ENCODE measurements around the gene PLEKHA4. TPM values are rescaled to one million over a fixed set of nuclear protein-coding genes. Genes with fewer than 3 reads are reported as not detected.
"Not testable (repeated sequence)": the region's sequence is repeated elsewhere in the genome, so short reads cannot be mapped to it uniquely, and the experiment has no call there.

PLEKHA4 gene
- total RNA-seq, 1 donor from 2014 or later = 9.4 TPM

DNA sequence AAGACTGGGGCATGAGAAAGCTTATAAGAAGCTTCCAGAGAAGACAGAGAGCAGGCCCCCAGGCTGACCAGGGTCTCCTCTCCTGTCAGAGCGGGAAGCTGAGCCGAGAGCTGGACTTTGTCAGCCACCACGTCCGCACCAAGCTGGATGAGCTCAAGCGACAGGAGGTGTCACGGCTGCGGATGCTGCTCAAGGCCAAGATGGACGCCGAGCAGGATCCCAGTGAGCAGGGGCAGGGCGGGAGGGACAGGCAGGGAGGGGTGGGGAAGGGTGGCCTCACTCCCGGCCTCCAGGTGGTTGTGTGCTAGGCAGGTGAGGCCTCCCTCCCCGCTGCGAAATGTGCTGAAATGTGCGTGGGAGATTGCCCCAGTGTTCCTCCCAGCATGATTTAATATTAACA, 37.2 kb upstream of the PLEKHA4 start:
- H3K9me3 Mint-ChIP-seq (ENCODE audit: unreplicated experiment) = peaks cover 3% of the 10 kb centered on the region
- no peak overlapping the region for H3K27ac Mint-ChIP-seq (ENCODE audit: unreplicated experiment)
- peaks cover 5% of the 10 kb centered on the region for H3K4me1 Mint-ChIP-seq (ENCODE audit: low read depth, unreplicated experiment)
- no peak for DNase-seq
- H3K4me3 Mint-ChIP-seq (ENCODE audit: unreplicated experiment) = no peak overlapping the region
- TF ChIP-seq, protein P1, sequence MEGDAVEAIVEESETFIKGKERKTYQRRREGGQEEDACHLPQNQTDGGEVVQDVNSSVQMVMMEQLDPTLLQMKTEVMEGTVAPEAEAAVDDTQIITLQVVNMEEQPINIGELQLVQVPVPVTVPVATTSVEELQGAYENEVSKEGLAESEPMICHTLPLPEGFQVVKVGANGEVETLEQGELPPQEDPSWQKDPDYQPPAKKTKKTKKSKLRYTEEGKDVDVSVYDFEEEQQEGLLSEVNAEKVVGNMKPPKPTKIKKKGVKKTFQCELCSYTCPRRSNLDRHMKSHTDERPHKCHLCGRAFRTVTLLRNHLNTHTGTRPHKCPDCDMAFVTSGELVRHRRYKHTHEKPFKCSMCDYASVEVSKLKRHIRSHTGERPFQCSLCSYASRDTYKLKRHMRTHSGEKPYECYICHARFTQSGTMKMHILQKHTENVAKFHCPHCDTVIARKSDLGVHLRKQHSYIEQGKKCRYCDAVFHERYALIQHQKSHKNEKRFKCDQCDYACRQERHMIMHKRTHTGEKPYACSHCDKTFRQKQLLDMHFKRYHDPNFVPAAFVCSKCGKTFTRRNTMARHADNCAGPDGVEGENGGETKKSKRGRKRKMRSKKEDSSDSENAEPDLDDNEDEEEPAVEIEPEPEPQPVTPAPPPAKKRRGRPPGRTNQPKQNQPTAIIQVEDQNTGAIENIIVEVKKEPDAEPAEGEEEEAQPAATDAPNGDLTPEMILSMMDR (IDR thresholded peaks at IDR 0.05; ENCODE audit: partially characterized antibody, unreplicated experiment) = no peak
- peaks cover 1% of the 10 kb centered on the region for H3K27me3 Mint-ChIP-seq (ENCODE audit: unreplicated experiment)
- H3K36me3 Mint-ChIP-seq (ENCODE audit: unreplicated experiment) = no peaks in the 10 kb centered on the region

GRCh38 chr19:48903788-48904187, 35.4 kb upstream of the PLEKHA4 start:
- DNase-seq; H3K27ac Mint-ChIP-seq (ENCODE audit: unreplicated experiment); H3K4me3 Mint-ChIP-seq (ENCODE audit: unreplicated experiment); H3K4me1 Mint-ChIP-seq (ENCODE audit: low read depth, unreplicated experiment); H3K9me3 Mint-ChIP-seq (ENCODE audit: unreplicated experiment); H3K27me3 Mint-ChIP-seq (ENCODE audit: unreplicated experiment); H3K36me3 Mint-ChIP-seq (ENCODE audit: unreplicated experiment): not testable (repeated sequence)

GRCh38 chr19:48902291-48902690, 33.9 kb upstream of the PLEKHA4 start:
- H3K9me3 Mint-ChIP-seq (ENCODE audit: unreplicated experiment); H3K36me3 Mint-ChIP-seq (ENCODE audit: unreplicated experiment); H3K27ac Mint-ChIP-seq (ENCODE audit: unreplicated experiment); H3K4me1 Mint-ChIP-seq (ENCODE audit: low read depth, unreplicated experiment); DNase-seq; H3K4me3 Mint-ChIP-seq (ENCODE audit: unreplicated experiment): not testable (repeated sequence)
- peaks cover 13% of the 10 kb centered on the region for H3K27me3 Mint-ChIP-seq (ENCODE audit: unreplicated experiment)

GRCh38 chr19:48900477-48901406, 32.3 kb upstream of the PLEKHA4 start:
- DNase-seq = no peak
- Mint-ChIP-seq H3K4me1 (ENCODE audit: low read depth, unreplicated experiment) (peaks cover 5% of the 10 kb centered on the region), H3K9me3 (ENCODE audit: unreplicated experiment) (peaks cover 5% of the 10 kb centered on the region), H3K36me3 (ENCODE audit: unreplicated experiment) (no peaks in the 10 kb centered on the region), H3K27ac (ENCODE audit: unreplicated experiment) (peak overlapping the region; percentile 92), H3K4me3 (ENCODE audit: unreplicated experiment) (peak overlapping the region; percentile 98), H3K27me3 (ENCODE audit: unreplicated experiment) (peaks cover 13% of the 10 kb centered on the region)
- TF ChIP-seq, protein P1 (IDR thresholded peaks at IDR 0.05; ENCODE audit: partially characterized antibody, unreplicated experiment) = no peak

DNA sequence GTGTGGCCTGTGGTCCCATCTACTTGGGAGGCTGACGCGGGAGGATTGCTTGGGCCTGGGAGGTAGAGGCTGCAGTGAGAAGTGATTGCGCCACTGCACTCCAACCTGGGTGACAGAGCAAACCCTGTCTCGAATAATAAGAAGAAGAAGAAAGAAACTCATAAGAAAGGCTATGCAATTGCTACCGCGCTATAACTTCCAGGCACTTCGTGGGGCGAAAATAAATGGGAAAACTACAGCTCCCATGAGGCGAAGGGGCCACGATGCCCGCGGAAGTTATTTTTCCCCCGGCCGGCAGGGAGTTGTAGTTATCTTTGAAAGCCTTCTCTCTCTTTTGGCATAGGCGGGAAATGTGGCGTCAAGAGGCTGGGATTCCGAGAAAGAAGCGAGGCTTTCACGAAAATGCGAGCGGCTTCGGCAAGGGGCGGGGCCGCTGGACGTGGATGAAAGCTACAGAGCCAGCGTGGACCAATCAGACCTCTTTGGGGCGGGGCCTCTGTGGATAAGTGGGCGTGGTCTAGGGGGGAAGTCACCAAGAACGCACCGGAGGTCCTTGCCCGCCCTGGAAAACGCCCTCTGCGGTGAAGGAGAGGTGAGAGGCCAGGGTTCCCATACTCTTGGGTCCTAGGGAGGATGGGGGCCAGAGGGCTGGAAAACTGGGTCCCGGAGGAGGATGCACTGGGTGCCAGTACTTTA, 31.5 kb upstream of the PLEKHA4 start, which contains the start of gene NUCB1:
Gene NUCB1, plus strand, starts transcription at position 532 of the 696 bp plus-strand sequence. CDS start 485 bp downstream, outside the sequence.
- H3K4me3 Mint-ChIP-seq (ENCODE audit: unreplicated experiment) = peak within 1 kb of the TSS; percentile 98
- peaks cover 13% of the 10 kb centered on the region for H3K27me3 Mint-ChIP-seq (ENCODE audit: unreplicated experiment)
- TF ChIP-seq, protein P1 (IDR thresholded peaks at IDR 0.05; ENCODE audit: partially characterized antibody, unreplicated experiment) = no peak
- H3K36me3 Mint-ChIP-seq (ENCODE audit: unreplicated experiment) = no peaks in the 10 kb centered on the region
- peak within 1 kb of the TSS; percentile 92 for H3K27ac Mint-ChIP-seq (ENCODE audit: unreplicated experiment)
- H3K4me1 Mint-ChIP-seq (ENCODE audit: low read depth, unreplicated experiment) = peaks cover 5% of the 10 kb centered on the region
- peaks cover 5% of the 10 kb centered on the region for H3K9me3 Mint-ChIP-seq (ENCODE audit: unreplicated experiment)
- peak; percentile 100 for DNase-seq

DNA sequence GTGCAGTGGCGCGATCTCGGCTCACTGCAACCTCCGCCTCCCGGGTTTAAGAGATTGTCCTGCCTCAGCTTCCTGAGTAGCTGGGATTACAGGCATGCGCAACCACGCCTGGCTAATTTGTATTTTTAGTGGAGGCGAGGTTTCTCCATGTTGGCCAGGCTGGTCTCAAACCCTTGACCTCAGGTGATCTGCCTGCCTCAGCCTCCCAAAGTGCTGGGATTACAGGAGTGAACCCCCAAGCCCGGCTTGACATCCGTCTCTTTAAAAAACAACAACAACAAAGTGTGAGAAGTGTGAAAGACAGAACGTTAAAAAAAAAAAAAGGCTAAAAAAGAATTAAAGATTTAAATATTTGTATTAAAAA, 31.0 kb upstream of the PLEKHA4 start:
- DNase-seq; H3K9me3 Mint-ChIP-seq (ENCODE audit: unreplicated experiment); H3K36me3 Mint-ChIP-seq (ENCODE audit: unreplicated experiment); H3K4me1 Mint-ChIP-seq (ENCODE audit: low read depth, unreplicated experiment): not testable (repeated sequence)
- Mint-ChIP-seq H3K27ac (ENCODE audit: unreplicated experiment) (peak overlapping the region; percentile 92), H3K4me3 (ENCODE audit: unreplicated experiment) (peak overlapping the region; percentile 98), H3K27me3 (ENCODE audit: unreplicated experiment) (peaks cover 13% of the 10 kb centered on the region)

All from glutamatergic neuron (in vitro differentiated cells).